Mucosa of descending colon (tissue), 3 donors: ENCODE measurements around the gene MYLK. TPM values are rescaled to one million over a fixed set of nuclear protein-coding genes. Genes with fewer than 3 reads are reported as not detected.
A peak's percentile ranks its signal among the peaks of the same experiment; 100 is the strongest.

Source experiments
- ATAC-seq: fragments of 200-7000 bp; cut with Tn5 transposase; one replicate; pipeline ENCODE4 v1.9.1; 2020; ENCODE audit warnings: mild to moderate bottlenecking, moderate library complexity
- DNase-seq, 3 donors: peaks; one replicate each; pipeline ENCODE4 v3.0.0-alpha.2; 2020
- H3K36me3 ChIP-seq: fragments of 200-600 bp; one replicate; pipeline ENCODE4 v1.8.0; 2021; ENCODE audit warnings: low read depth, mild to moderate bottlenecking
- H3K4me1 ChIP-seq: fragments of 200-600 bp; one replicate; pipeline ENCODE4 v1.8.0; 2021; ENCODE audit warnings: low read depth, mild to moderate bottlenecking
- H3K4me3 ChIP-seq: fragments of 200-600 bp; one replicate; pipeline ENCODE4 v1.8.0; 2021; ENCODE audit warnings: mild to moderate bottlenecking
- H3K9me3 ChIP-seq: fragments of 200-600 bp; one replicate; pipeline ENCODE4 v1.8.0; 2021; ENCODE audit warnings: mild to moderate bottlenecking
- intact Hi-C, 2 donors: fragments of 100-400 bp; cut with DNase I in 1 of 2; cut with micrococcal nuclease in 1 of 2; formaldehyde crosslinking; loops; one replicate each; pipeline versions ENCODE4 v1.11.0 to v1.11.1; 2022; cut with DNase I, micrococcal nuclease
- total RNA-seq, 3 donors: library from RNA; stranded (reverse); fragmentation: NEBNext Ultra II Directional in 2 of 3; extraction: Animal tissue kit (Norgen Biotek cat#: 25700) in 2 of 3; gene quantifications; one replicate each; pipeline versions ENCODE4 v1.2.1 to v1.2.4, GENCODE V29; 2021 to 2023
- TF ChIP-seq, protein P1 (sequence below): fragments of 200-600 bp; IDR thresholded peaks from one replicate; pipeline ENCODE4 v1.8.0; 2022; ENCODE audit warnings: antibody characterized with exemption, mild to moderate bottlenecking
- donor health status: DM: no; HTN: no; CAD: no; lungs with moderate emphysema.
- donor health status: DM: no; HTN: no; CAD: no.
- donor health status: DM: no; HTN: yes; CAD: no.

Gene MYLK
- total RNA-seq, 3 donors from 2014 or later, result 157 to 1,614 (median 175) TPM

DNA sequence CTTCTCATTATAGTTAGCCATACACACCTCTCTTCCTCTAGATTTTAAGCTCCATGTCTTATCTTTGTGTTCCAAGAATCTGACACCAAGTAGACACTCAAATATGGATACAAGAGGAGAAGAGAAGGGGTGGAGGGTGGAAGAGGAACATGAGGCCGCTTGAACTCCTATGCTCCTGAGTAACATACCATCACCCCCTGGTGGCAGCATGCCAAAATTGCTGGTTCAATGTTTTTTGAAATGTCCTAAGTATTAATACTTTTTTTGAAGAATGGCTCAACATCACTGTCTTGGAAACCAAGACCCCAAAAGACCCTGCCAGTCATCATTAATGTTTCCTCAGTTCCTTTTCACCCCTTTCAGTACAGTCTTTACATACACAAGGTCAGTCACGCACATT, 227.4 kb downstream of the MYLK start:
- Histone ChIP-seq H3K36me3 (no peaks in the 10 kb centered on the region), H3K4me3 (no peak overlapping the region), H3K9me3 (no peaks in the 10 kb centered on the region), H3K4me1 (peaks cover 51% of the 10 kb centered on the region)
- intact Hi-C loops, result loop anchor here (5.0 to 10.0 kb wide), 2 partner anchors 48 to 61 kb away; no protein-coding TSS in a partner anchor
- no peak for ATAC-seq
- peak in 1 of 3 donors; percentile 34 for DNase-seq
- TF ChIP-seq, protein P1, sequence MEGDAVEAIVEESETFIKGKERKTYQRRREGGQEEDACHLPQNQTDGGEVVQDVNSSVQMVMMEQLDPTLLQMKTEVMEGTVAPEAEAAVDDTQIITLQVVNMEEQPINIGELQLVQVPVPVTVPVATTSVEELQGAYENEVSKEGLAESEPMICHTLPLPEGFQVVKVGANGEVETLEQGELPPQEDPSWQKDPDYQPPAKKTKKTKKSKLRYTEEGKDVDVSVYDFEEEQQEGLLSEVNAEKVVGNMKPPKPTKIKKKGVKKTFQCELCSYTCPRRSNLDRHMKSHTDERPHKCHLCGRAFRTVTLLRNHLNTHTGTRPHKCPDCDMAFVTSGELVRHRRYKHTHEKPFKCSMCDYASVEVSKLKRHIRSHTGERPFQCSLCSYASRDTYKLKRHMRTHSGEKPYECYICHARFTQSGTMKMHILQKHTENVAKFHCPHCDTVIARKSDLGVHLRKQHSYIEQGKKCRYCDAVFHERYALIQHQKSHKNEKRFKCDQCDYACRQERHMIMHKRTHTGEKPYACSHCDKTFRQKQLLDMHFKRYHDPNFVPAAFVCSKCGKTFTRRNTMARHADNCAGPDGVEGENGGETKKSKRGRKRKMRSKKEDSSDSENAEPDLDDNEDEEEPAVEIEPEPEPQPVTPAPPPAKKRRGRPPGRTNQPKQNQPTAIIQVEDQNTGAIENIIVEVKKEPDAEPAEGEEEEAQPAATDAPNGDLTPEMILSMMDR, result no peak

DNA sequence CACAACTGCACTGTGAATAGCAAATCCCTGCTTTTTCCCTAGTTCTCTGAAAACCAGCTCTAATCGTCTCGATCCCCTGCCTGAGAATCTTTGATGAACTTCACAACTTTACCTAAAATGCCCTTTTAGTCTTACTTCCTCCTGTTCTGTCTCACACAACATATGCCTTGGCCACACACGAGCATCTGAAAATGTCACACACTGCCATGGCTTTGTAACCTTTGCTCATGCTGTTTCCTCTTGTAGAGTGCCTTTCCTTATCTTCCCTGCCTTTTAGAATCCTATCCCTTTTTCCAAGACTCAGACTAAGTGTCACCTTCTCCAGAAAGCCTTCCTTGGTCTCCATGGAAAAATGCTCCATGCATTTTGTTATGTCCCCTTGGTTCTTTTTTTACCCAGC, 227.9 kb downstream of the MYLK start:
- intact Hi-C loops, result loop anchor here (5.0 to 10.0 kb wide), 2 partner anchors 49 to 61 kb away; no protein-coding TSS in a partner anchor
- Histone ChIP-seq H3K36me3 (no peaks in the 10 kb centered on the region), H3K9me3 (no peaks in the 10 kb centered on the region), H3K4me3 (no peak overlapping the region), H3K4me1 (peaks cover 47% of the 10 kb centered on the region)
- no peak for DNase-seq
- TF ChIP-seq, protein P1, result no peak
- no peak for ATAC-seq

DNA sequence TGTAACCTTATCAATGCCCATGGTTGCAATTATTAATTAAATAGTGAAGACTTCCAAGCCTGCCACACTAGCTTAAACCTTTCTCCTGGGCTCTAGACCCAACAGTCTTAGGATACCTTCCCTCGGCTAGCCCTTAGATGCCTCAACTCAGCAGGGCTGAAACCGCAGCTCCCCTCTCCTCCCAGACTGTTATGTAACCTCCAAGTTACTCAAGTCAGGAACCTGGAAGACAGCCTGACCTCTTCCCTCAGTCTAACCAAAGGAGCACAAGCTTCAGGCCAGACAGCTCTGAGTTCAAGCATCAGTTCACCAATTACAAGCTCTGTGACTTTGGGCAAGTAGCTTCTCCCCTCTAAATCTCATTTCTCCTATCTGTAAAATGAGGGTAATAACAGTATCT, 228.7 kb downstream of the MYLK start:
- no peak for DNase-seq
- H3K4me1 ChIP-seq, result peaks cover 40% of the 10 kb centered on the region
- TF ChIP-seq, protein P1, result no peak
- no peaks in the 10 kb centered on the region for H3K9me3 ChIP-seq
- no peak overlapping the region for H3K4me3 ChIP-seq
- ATAC-seq, result no peak
- intact Hi-C loops, result loop anchor here (5.0 to 10.0 kb wide), 2 partner anchors 49 to 62 kb away; no protein-coding TSS in a partner anchor
- no peaks in the 10 kb centered on the region for H3K36me3 ChIP-seq

DNA sequence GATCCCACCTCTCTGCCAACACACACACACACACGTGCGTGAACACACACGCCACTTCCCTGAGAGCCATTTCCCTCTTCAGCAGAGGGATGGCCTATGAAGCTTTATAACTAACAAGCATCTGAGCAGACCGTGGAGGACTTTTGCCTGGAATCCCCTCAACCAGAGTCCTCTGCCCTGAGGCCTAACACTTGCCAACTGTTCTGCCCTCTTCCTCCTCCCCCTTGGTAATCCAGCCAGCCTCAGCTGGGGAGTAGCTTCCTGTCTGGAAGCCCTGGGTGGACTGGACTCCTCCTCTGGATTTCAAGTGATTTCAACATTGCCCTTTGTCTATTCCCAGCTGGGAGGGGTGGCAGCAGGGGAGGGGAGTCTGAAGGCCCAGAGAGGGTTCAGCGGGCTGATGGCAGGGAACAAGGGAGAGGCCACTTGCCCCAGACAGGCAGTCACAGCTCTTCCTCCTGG, 230.9 kb downstream of the MYLK start:
- Histone ChIP-seq H3K9me3 (no peaks in the 10 kb centered on the region), H3K4me3 (no peak overlapping the region), H3K36me3 (no peaks in the 10 kb centered on the region), H3K4me1 (peaks cover 24% of the 10 kb centered on the region)
- TF ChIP-seq, protein P1, result no peak
- intact Hi-C loops, result loop anchor here in 1 of 2 donors (10.0 kb wide), 1 partner anchor 52 kb away; no protein-coding TSS in a partner anchor
- ATAC-seq, result peak; percentile 62
- DNase-seq, result peak; percentile 34 to 66 (median 59)

DNA sequence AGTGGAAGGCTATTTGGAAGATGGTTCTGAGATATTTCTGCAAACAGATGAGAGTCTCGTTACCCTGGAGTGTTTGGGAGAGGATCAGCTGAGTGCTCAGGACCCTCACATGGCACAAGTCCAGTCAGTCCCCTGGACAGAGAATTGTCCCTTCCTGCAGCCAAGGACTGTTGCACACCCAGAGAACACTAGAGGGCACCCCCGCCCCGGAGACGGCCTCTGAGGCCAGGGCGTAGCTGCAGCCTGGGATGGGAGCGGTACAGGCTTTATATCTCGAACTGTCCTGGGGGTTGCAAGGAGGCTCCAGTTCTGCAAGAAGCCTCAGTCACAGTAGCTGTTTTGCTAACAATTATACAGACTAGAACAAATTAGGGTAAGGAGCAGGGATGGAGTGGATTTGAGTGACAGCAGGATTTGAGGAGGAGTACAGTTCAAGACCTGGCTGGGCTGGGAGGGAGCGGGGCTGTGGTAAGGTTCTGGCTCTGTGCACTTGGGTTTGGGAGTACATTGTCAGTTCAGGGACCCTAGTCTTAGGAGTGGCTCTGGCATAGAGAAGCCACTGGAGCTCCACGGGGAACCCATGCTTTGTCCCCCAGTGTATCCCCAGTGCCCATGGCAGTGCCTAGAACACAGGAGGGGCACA, 231.7 kb downstream of the MYLK start:
- peak; percentile 91 for ATAC-seq
- peaks cover 16% of the 10 kb centered on the region for H3K4me1 ChIP-seq
- H3K9me3 ChIP-seq, result no peaks in the 10 kb centered on the region
- DNase-seq, result peak; percentile 72 to 88 (median 87)
- intact Hi-C loops, result loop anchor here in 1 of 2 donors (10.0 kb wide), 1 partner anchor 52 kb away; no protein-coding TSS in a partner anchor
- TF ChIP-seq, protein P1, result peak; percentile 61
- H3K4me3 ChIP-seq, result no peak overlapping the region
- no peaks in the 10 kb centered on the region for H3K36me3 ChIP-seq
